AG09319 (cell line): ENCODE data around the gene MROH2A.

Source experiments
- DNase-seq: peaks from one replicate; pipeline ENCODE4 v3.0.0-alpha.2; 2010; ENCODE audit warnings: low read depth; ENCODE audit errors: extremely low read depth
- CTCF ChIP-seq: IDR thresholded peaks from 2 replicates; pipeline ENCODE4 v1.5.1; 2011; ENCODE audit warnings: low read depth, mild to moderate bottlenecking, inconsistent platforms, low read length, moderate library complexity

The MROH2A gene

DNA sequence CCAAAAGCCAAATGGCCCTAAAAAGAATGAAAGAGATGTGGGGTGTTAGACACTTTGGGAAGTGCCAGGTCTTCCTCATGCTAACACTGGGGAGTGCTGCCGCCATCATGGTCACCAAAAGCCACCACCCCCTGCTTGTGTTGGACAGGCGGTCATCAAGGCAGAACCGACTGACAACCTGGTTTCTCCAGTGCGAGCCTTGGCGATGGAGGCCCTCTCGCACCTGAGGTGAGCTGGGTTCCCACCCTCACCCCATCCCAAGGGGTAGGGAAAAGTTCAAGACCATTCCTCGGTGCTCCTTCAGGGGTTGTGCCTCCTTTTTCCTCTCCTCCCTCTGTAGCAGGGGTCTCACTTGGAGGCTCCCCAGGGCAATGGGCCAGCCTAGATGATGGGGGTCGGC, 33.6 kb downstream of the MROH2A start:
- TF ChIP-seq CTCF: no peak
- DNase-seq: no peak

DNA sequence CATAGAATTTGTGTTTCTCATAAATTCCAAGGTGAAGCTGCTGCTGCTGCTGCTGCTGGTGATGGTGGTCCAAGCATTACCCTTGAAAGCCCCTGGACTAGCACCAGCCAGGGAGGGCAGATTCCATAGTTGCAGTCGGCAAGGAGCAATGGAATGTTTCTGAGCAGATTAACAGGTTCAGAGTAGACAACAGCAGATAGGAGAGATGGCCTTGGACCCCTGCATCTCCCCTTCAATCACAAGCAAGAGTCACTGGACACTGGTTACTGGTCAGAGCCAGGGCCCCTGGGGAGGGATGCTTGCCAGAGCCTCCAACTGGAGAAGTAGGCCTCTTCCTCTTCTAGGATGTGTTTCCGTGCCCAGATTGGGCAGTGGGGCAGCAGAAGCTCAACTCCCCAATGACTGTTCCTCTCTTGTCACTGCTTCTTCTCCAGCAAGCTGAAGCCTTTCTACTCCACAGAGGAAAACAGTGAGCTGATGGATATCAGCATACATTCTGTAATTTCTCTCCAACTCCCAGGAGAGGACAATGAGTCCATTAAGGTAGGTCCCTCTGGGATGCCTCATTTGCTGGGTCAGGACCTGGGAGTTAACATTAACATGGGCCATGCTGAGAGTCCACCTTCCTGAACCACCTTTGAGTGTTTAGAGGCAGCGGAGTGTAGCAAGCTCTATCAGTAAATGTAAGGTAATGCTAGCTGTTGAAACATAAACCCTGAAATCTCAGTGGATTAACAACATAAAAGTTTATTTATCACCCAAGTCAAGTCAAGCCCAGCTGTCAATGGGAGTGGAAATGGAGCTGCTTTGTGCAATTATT, 35.3 kb downstream of the MROH2A start:
- TF ChIP-seq CTCF: no peak
- no peak for DNase-seq

DNA sequence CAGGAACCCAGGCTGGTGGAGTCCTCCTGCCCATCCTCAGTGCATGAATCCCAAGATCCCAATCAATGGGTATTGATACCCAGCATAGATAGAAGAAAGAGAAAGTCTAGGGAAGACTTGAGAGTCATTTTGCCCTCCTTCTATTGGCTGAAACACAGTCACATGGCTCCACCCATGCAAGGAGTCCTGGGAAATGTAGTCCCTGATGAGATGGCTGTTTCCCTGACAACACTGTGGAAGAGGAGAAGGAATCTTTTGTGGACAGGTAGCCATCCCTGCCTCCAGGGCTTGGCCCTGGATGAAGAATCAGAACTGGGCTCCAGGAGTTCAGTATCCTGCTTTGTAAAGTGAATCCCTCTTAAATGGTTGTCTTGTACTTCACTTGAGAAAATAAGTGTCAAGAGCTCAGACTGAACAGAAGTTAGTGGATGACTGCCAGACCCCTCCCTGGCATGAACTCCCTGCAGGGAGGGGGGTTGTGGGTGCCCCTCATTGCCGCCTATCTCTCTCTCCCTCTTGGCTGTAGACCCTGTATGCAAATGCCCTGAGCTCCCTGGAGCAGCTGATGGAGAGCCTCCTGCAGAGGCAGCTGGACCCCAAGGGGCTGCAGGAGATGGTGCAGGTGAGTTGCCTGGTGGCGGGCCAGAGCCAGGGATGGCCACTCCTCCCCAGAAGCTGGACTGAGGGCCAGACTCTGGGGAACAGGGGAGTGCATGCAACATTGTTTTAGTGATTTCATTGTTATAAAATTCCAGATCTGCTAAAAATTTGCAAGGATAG, 36.1 kb downstream of the MROH2A start:
- TF ChIP-seq CTCF: no peak
- DNase-seq: no peak

DNA sequence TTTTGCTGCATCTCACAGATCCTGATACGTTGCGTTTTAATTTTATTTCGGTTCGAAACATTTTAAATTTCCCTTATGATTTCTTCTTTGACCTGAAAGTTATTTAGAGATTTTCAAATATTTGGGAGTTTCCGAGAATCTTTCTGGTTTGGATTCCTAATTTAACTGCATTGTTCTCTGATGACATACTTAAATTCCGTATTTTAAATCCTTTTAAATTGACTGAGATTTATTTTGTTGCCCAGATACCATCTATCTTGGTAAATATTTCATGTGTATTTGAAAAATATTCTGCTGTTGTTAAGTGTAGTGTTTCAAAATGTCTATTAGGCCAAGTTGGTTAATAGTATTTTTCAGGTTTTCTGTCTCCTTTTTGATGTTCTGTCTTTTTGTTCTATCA, 37.7 kb downstream of the MROH2A start:
- no peak for DNase-seq
- no peak for TF ChIP-seq CTCF

- DNase-seq: no peak
- TF ChIP-seq CTCF: no peak
Measured at GRCh38 chr2:233816334-233816733, 38.2 kb downstream of the MROH2A start.

DNA sequence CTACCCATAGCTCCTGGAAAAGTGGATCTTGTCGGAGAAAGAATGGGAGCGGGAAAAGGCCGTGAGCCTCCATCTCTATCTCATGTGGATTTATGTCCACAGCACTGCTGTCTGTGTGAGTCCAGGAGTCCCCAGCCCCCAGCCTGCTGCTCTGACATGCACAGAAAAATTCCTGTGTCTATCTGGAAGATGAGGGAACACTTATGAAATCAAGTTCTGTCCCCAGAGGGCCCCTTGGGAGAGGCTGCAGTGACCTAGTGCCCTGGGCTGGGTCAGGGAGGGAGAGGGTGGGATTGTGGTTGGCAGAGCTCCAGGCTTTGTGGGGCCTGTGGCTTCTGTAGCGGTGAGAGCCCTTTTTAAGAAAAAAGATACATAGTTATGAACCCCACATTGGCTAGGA, 38.6 kb downstream of the MROH2A start:
- DNase-seq: no peak
- TF ChIP-seq CTCF: no peak

DNA sequence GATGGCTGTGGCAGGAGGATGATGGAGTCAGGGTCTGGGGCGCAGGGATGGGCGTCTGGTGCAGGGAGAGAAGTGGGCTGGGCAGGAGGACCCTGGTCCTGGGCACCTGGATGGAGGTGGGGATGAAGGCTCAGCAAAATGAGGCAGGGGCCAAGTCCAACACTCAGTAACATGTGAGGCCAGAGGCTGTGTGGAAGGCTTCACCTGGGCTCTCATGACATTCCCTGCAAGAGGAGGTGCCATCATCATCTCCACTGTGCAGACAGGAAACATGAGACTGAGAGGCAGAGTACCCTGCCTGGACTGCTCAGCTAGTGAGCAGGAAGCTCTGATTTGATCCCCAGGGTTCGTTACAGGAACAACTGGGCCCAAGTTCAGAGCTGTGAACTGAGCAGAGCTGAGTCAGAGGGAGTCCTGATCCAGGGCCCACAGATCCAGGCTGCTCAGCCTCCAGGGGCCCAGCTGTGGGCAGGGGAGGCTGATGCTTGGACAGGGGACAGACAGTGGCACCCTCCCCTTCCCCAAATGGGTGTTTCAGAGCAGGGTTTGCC, 39.3 kb downstream of the MROH2A start:
- TF ChIP-seq CTCF: no peak
- no peak for DNase-seq
